Measurements from ENCODE around the gene ASIC4. TPM values are rescaled to one million over a fixed set of nuclear protein-coding genes. Genes with fewer than 3 reads are reported as not detected.

ASIC4 gene
- total RNA-seq, 1 experiment from 2014 or later: 0.79 TPM

DNA sequence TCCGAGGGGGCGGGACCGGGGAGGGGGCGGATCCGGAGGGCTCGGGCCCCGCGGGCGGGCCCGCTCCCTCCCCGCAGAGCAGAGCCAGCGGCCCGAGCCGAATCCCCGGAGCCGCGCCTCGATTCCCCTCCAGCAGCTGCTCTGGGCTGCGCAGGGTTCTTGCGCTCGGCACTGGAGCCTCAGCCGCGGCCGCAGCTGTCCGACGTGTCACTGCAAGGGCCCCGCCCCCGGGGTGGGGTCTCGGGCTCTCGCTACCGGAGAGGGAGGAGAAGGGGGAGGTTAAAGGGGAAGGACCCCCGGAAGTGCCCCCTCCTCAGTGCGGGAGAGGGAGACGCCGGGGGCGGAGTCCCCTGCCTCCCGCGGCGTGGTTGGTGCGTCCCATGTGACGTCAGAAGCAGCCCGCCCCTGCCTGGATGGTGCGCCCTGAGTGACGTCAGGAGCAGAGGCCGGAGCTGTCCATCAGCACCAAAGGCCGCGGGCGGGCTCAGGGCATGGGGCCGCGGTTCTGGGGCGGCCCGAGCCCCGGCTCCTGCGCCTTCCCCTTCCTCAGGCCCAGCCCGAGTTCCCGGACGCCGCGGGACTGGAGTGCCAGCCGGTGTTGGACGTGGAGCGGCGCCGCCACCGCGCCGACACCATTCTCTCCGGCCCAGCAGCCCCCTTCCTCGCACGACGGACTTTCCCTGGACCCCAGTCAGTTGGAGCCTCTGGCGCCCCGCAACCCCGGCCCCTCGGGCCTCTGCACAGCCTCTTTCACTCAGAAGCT is 29.5 kb downstream of the ASIC4 start, which contains the start of the genes CHPF and TMEM198:
Gene CHPF, minus strand, starts transcription at position 214 of the 763 bp plus-strand sequence. CDS start 271 bp downstream, outside the sequence.
Gene TMEM198, plus strand, starts transcription at position 433 of the 763 bp plus-strand sequence. CDS start 700 bp downstream, outside the sequence.
- ChIA-PET POLR2A (interaction anchor here (0.6 to 2.6 kb wide), 7 partner anchors 9 to 54 kb away, joined by 3 to 15 read pairs (median 3); partner anchors contain the start of genes GMPPA and STK11IP), CTCF (interaction anchor here (0.8 to 41.3 kb wide), 23 partner anchors 9 to 141 kb away, joined by 3 to 2316 read pairs (median 5); partner anchors contain the start of genes GMPPA, INHA, OBSL1 and SLC4A3)
- peaks cover 28% of the 10 kb centered on the region for H3K27me3 Mint-ChIP-seq (ENCODE audit: low read depth)
- peaks cover 30% of the 10 kb centered on the region for H3K36me3 Mint-ChIP-seq
- H3K27ac Mint-ChIP-seq: no peak within 1 kb of the TSS
- ATAC-seq (peak; percentile 84), DNase-seq (ENCODE audit: low spot score) (peak; percentile 99)
- H3K4me1 Mint-ChIP-seq: peaks cover 18% of the 10 kb centered on the region
- H3K4me3 Mint-ChIP-seq: peak within 1 kb of the TSS; percentile 86
- H3K9me3 Mint-ChIP-seq: no peaks in the 10 kb centered on the region
- TF ChIP-seq, protein P1, sequence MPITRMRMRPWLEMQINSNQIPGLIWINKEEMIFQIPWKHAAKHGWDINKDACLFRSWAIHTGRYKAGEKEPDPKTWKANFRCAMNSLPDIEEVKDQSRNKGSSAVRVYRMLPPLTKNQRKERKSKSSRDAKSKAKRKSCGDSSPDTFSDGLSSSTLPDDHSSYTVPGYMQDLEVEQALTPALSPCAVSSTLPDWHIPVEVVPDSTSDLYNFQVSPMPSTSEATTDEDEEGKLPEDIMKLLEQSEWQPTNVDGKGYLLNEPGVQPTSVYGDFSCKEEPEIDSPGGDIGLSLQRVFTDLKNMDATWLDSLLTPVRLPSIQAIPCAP (CRISPR knock-in tag; IDR thresholded peaks at IDR 0.05): no peak
- TF ChIP-seq, protein P2, sequence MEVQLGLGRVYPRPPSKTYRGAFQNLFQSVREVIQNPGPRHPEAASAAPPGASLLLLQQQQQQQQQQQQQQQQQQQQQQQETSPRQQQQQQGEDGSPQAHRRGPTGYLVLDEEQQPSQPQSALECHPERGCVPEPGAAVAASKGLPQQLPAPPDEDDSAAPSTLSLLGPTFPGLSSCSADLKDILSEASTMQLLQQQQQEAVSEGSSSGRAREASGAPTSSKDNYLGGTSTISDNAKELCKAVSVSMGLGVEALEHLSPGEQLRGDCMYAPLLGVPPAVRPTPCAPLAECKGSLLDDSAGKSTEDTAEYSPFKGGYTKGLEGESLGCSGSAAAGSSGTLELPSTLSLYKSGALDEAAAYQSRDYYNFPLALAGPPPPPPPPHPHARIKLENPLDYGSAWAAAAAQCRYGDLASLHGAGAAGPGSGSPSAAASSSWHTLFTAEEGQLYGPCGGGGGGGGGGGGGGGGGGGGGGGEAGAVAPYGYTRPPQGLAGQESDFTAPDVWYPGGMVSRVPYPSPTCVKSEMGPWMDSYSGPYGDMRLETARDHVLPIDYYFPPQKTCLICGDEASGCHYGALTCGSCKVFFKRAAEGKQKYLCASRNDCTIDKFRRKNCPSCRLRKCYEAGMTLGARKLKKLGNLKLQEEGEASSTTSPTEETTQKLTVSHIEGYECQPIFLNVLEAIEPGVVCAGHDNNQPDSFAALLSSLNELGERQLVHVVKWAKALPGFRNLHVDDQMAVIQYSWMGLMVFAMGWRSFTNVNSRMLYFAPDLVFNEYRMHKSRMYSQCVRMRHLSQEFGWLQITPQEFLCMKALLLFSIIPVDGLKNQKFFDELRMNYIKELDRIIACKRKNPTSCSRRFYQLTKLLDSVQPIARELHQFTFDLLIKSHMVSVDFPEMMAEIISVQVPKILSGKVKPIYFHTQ (CRISPR knock-in tag; IDR thresholded peaks at IDR 0.05): no peak
- peak; percentile 79; the same call in 1 of the 2 replicates for TF ChIP-seq NFE2L1 (CRISPR knock-in tag; IDR thresholded peaks at IDR 0.05)
- TF ChIP-seq, protein P3, sequence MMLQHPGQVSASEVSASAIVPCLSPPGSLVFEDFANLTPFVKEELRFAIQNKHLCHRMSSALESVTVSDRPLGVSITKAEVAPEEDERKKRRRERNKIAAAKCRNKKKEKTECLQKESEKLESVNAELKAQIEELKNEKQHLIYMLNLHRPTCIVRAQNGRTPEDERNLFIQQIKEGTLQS (CRISPR knock-in tag; conservative IDR thresholded peaks at IDR 0.05): 0 out of 2 replicates have a peak, but pooled peaks have one; percentile 32
- TF ChIP-seq, protein P4, sequence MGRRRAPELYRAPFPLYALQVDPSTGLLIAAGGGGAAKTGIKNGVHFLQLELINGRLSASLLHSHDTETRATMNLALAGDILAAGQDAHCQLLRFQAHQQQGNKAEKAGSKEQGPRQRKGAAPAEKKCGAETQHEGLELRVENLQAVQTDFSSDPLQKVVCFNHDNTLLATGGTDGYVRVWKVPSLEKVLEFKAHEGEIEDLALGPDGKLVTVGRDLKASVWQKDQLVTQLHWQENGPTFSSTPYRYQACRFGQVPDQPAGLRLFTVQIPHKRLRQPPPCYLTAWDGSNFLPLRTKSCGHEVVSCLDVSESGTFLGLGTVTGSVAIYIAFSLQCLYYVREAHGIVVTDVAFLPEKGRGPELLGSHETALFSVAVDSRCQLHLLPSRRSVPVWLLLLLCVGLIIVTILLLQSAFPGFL (CRISPR knock-in tag; IDR thresholded peaks at IDR 0.05; ENCODE audit: borderline replicate concordance): no peak
- peak; percentile 96 for TF ChIP-seq CREM (CRISPR knock-in tag; IDR thresholded peaks at IDR 0.05)
- no peak for TF ChIP-seq RORB (CRISPR knock-in tag; IDR thresholded peaks at IDR 0.05)
- TF ChIP-seq, protein P5, sequence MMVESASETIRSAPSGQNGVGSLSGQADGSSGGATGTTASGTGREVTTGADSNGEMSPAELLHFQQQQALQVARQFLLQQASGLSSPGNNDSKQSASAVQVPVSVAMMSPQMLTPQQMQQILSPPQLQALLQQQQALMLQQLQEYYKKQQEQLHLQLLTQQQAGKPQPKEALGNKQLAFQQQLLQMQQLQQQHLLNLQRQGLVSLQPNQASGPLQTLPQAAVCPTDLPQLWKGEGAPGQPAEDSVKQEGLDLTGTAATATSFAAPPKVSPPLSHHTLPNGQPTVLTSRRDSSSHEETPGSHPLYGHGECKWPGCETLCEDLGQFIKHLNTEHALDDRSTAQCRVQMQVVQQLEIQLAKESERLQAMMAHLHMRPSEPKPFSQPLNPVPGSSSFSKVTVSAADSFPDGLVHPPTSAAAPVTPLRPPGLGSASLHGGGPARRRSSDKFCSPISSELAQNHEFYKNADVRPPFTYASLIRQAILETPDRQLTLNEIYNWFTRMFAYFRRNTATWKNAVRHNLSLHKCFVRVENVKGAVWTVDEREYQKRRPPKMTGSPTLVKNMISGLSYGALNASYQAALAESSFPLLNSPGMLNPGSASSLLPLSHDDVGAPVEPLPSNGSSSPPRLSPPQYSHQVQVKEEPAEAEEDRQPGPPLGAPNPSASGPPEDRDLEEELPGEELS (CRISPR knock-in tag; IDR thresholded peaks at IDR 0.05): 0 out of 2 replicates have a peak, but pooled peaks have one; percentile 47
- TF ChIP-seq ZNF396 (CRISPR knock-in tag; IDR thresholded peaks at IDR 0.05; ENCODE audit: borderline replicate concordance): no peak
- TF ChIP-seq, protein P6, sequence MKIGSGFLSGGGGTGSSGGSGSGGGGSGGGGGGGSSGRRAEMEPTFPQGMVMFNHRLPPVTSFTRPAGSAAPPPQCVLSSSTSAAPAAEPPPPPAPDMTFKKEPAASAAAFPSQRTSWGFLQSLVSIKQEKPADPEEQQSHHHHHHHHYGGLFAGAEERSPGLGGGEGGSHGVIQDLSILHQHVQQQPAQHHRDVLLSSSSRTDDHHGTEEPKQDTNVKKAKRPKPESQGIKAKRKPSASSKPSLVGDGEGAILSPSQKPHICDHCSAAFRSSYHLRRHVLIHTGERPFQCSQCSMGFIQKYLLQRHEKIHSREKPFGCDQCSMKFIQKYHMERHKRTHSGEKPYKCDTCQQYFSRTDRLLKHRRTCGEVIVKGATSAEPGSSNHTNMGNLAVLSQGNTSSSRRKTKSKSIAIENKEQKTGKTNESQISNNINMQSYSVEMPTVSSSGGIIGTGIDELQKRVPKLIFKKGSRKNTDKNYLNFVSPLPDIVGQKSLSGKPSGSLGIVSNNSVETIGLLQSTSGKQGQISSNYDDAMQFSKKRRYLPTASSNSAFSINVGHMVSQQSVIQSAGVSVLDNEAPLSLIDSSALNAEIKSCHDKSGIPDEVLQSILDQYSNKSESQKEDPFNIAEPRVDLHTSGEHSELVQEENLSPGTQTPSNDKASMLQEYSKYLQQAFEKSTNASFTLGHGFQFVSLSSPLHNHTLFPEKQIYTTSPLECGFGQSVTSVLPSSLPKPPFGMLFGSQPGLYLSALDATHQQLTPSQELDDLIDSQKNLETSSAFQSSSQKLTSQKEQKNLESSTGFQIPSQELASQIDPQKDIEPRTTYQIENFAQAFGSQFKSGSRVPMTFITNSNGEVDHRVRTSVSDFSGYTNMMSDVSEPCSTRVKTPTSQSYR (CRISPR knock-in tag; IDR thresholded peaks at IDR 0.05): no peak
- TF ChIP-seq, protein P7, sequence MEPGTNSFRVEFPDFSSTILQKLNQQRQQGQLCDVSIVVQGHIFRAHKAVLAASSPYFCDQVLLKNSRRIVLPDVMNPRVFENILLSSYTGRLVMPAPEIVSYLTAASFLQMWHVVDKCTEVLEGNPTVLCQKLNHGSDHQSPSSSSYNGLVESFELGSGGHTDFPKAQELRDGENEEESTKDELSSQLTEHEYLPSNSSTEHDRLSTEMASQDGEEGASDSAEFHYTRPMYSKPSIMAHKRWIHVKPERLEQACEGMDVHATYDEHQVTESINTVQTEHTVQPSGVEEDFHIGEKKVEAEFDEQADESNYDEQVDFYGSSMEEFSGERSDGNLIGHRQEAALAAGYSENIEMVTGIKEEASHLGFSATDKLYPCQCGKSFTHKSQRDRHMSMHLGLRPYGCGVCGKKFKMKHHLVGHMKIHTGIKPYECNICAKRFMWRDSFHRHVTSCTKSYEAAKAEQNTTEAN (CRISPR knock-in tag; IDR thresholded peaks at IDR 0.05): peak; percentile 83
- no peak for TF ChIP-seq NFATC4 (CRISPR knock-in tag; IDR thresholded peaks at IDR 0.05)
- TF ChIP-seq ESRRA (CRISPR knock-in tag; IDR thresholded peaks at IDR 0.05; ENCODE audit: borderline replicate concordance): 0 out of 2 replicates have a peak, but pooled peaks have one; percentile 27
- TF ChIP-seq, protein P8, sequence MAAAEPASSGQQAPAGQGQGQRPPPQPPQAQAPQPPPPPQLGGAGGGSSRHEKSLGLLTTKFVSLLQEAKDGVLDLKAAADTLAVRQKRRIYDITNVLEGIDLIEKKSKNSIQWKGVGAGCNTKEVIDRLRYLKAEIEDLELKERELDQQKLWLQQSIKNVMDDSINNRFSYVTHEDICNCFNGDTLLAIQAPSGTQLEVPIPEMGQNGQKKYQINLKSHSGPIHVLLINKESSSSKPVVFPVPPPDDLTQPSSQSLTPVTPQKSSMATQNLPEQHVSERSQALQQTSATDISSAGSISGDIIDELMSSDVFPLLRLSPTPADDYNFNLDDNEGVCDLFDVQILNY (CRISPR knock-in tag; IDR thresholded peaks at IDR 0.05): no peak; the same call in 1 of the 2 replicates
- TF ChIP-seq, protein P9, sequence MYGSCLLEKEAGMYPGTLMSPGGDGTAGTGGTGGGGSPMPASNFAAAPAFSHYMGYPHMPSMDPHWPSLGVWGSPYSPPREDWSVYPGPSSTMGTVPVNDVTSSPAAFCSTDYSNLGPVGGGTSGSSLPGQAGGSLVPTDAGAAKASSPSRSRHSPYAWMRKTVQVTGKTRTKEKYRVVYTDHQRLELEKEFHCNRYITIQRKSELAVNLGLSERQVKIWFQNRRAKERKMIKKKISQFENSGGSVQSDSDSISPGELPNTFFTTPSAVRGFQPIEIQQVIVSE (CRISPR knock-in tag; IDR thresholded peaks at IDR 0.05; ENCODE audit: borderline replicate concordance): no peak
- no peak for TF ChIP-seq CREB1 (CRISPR knock-in tag; IDR thresholded peaks at IDR 0.05)
- TF ChIP-seq, protein P10, sequence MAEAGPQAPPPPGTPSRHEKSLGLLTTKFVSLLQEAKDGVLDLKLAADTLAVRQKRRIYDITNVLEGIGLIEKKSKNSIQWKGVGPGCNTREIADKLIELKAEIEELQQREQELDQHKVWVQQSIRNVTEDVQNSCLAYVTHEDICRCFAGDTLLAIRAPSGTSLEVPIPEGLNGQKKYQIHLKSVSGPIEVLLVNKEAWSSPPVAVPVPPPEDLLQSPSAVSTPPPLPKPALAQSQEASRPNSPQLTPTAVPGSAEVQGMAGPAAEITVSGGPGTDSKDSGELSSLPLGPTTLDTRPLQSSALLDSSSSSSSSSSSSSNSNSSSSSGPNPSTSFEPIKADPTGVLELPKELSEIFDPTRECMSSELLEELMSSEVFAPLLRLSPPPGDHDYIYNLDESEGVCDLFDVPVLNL (CRISPR knock-in tag; IDR thresholded peaks at IDR 0.05; ENCODE audit: borderline replicate concordance, low read depth): peak; percentile 53; the same call in 1 of the 2 replicates
- TF ChIP-seq, protein P11, sequence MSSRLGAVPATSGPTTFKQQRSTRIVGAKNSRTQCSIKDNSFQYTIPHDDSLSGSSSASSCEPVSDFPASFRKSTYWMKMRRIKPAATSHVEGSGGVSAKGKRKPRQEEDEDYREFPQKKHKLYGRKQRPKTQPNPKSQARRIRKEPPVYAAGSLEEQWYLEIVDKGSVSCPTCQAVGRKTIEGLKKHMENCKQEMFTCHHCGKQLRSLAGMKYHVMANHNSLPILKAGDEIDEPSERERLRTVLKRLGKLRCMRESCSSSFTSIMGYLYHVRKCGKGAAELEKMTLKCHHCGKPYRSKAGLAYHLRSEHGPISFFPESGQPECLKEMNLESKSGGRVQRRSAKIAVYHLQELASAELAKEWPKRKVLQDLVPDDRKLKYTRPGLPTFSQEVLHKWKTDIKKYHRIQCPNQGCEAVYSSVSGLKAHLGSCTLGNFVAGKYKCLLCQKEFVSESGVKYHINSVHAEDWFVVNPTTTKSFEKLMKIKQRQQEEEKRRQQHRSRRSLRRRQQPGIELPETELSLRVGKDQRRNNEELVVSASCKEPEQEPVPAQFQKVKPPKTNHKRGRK (CRISPR knock-in tag; IDR thresholded peaks at IDR 0.05; ENCODE audit: borderline replicate concordance): no peak

Measured in WTC11 (cell line).